Measurements from ENCODE around the gene RCSD1.

- no peak for TF ChIP-seq POLR2A (IDR thresholded peaks at IDR 0.05; ENCODE audit: low read depth, low read length)
- TF ChIP-seq POLR2AphosphoS5 (IDR thresholded peaks at IDR 0.05; ENCODE audit: low read depth, low read length) = no peak
- TF ChIP-seq TAF1 (IDR thresholded peaks at IDR 0.05; ENCODE audit: borderline replicate concordance, low read depth, low read length) = no peak
Measured at GRCh38 chr1:167676205-167676915, 46.3 kb downstream of the RCSD1 start.

All from GM12892 (cell line).